Gastrocnemius medialis (tissue), 4 donors: ENCODE measurements around the gene LHFPL4.

Experiments
- POLR2A ChIP-seq, 2 donors: fragments of 450-650 bp; IDR thresholded peaks; one replicate each; pipeline ENCODE4 v1.6.1; 2017; ENCODE audit warnings: antibody characterized with exemption in 2 of 2, mild to moderate bottlenecking in 2 of 2, moderate library complexity in 2 of 2
- TF ChIP-seq, protein P1 (sequence below), 5 experiments: fragments of 450-650 bp in 3 of 5; fragments of 200-600 bp in 2 of 5; sonication (generic) in 2 of 5; IDR thresholded peaks in 4 of 5; conservative IDR thresholded peaks in 1 of 5; 1 replicate in 4 of 5; 2 replicates in 1 of 5; pipeline ENCODE4 v1.5.1; 2016 to 2019; ENCODE audit warnings: antibody characterized with exemption in 5 of 5, mild to moderate bottlenecking in 3 of 5, moderate library complexity in 3 of 5

DNA sequence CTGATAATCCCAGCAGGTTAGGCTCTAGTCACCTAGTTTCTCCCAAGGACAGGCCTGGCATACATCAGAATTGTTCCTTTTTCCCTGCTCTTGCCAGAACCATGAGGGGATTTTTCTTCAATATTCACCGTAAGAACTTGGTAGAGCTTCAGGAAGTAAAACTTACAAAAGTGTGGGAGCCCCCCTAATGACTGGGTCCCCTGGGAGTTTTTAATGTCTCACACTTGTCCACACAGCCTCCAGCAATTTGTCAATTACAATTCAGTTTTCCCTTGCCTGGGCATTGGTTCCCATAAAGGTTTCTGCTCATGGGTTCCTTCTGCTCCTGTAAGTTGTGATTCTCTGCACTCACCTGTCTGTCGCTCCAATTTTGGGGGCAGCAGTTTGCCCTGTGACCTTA is 28.5 kb downstream of the LHFPL4 start:
- no peak for TF ChIP-seq POLR2A (IDR thresholded peaks at IDR 0.05)
- TF ChIP-seq, protein P1, sequence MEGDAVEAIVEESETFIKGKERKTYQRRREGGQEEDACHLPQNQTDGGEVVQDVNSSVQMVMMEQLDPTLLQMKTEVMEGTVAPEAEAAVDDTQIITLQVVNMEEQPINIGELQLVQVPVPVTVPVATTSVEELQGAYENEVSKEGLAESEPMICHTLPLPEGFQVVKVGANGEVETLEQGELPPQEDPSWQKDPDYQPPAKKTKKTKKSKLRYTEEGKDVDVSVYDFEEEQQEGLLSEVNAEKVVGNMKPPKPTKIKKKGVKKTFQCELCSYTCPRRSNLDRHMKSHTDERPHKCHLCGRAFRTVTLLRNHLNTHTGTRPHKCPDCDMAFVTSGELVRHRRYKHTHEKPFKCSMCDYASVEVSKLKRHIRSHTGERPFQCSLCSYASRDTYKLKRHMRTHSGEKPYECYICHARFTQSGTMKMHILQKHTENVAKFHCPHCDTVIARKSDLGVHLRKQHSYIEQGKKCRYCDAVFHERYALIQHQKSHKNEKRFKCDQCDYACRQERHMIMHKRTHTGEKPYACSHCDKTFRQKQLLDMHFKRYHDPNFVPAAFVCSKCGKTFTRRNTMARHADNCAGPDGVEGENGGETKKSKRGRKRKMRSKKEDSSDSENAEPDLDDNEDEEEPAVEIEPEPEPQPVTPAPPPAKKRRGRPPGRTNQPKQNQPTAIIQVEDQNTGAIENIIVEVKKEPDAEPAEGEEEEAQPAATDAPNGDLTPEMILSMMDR (IDR thresholded peaks at IDR 0.05 in 4 of 5, conservative IDR thresholded peaks at IDR 0.05 in 1 of 5) = no peak
